ENCODE data around the gene PAX5.

DNA sequence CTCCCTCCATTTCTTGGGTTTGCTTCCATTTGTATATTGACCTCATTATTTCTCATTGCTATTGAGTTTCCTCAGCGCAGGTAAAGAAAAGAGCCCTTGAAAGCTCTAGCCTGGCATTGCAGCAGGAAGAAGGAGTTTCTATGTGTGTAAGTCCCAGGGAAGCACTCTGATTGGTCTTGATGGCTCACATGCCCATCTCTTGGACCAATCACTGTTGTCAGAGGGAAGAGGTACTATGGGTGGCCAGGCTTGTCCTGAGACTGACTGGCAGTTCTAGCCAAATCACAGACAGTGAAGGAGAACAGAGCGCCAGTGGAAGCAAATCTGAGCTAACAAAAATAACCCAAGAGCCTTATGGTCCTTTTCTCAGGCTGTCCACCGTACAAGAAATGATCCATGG is 219.0 kb downstream of the PAX5 start:
- TF ChIP-seq, protein P1, sequence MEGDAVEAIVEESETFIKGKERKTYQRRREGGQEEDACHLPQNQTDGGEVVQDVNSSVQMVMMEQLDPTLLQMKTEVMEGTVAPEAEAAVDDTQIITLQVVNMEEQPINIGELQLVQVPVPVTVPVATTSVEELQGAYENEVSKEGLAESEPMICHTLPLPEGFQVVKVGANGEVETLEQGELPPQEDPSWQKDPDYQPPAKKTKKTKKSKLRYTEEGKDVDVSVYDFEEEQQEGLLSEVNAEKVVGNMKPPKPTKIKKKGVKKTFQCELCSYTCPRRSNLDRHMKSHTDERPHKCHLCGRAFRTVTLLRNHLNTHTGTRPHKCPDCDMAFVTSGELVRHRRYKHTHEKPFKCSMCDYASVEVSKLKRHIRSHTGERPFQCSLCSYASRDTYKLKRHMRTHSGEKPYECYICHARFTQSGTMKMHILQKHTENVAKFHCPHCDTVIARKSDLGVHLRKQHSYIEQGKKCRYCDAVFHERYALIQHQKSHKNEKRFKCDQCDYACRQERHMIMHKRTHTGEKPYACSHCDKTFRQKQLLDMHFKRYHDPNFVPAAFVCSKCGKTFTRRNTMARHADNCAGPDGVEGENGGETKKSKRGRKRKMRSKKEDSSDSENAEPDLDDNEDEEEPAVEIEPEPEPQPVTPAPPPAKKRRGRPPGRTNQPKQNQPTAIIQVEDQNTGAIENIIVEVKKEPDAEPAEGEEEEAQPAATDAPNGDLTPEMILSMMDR (IDR thresholded peaks at IDR 0.05), result no peak
- no peak for TF ChIP-seq POLR2AphosphoS5 (IDR thresholded peaks at IDR 0.05; ENCODE audit: insufficient read depth in 1 of 2, low read depth in 1 of 2)
- TF ChIP-seq POLR2A (IDR thresholded peaks at IDR 0.05), result no peak
